ENCODE data around the gene KCTD11.
A peak's percentile ranks its signal among the peaks of the same experiment; 100 is the strongest.

DNA sequence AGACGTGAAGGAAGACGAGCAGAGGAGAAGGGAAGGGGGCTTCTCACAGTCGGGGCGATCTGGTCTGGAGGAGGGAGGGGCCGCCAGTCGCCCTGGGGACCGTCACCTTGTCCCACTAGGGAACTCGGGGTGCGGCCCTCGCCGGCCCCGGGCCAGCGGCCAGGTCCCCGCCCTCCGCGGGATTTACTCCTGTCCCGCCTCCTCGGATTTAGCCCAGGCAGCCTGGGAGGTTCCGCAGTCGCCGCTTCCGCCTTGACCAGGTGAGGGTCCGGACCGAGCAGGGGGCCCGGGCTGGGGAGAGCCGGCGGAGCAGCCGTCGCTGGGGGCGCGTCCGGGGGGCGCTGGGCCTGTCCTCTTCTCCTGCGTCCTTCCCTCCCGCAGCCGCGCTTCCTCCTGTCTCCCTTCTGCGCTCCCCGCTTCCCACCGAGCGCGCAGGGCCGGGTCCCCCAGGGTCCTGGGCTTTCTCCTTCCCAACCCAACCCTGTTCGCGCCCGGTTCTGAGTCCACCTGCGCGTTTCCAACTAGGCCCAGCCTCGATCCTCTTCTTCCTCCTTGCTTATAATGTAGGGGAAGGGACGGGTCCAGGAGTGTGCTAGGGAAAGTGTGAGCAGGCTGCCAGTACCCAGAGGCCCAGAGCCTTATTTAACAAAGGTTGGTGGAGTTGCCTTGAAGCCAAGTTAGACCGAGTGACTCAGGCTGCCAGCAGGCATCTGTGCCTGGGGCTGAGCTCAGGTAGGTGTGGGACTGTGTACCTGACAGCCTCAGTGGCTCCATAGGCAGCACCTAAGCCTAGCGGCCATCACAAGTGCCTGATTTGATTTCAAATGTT is 29.1 kb downstream of the KCTD11 start, which contains the start of gene TNK1:
- TF ChIP-seq, protein P1, sequence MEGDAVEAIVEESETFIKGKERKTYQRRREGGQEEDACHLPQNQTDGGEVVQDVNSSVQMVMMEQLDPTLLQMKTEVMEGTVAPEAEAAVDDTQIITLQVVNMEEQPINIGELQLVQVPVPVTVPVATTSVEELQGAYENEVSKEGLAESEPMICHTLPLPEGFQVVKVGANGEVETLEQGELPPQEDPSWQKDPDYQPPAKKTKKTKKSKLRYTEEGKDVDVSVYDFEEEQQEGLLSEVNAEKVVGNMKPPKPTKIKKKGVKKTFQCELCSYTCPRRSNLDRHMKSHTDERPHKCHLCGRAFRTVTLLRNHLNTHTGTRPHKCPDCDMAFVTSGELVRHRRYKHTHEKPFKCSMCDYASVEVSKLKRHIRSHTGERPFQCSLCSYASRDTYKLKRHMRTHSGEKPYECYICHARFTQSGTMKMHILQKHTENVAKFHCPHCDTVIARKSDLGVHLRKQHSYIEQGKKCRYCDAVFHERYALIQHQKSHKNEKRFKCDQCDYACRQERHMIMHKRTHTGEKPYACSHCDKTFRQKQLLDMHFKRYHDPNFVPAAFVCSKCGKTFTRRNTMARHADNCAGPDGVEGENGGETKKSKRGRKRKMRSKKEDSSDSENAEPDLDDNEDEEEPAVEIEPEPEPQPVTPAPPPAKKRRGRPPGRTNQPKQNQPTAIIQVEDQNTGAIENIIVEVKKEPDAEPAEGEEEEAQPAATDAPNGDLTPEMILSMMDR (conservative IDR thresholded peaks at IDR 0.05; ENCODE audit: low read depth in 2 of 2) = no peak
- TF ChIP-seq CREB1 (CRISPR knock-in tag; IDR thresholded peaks at IDR 0.05; ENCODE audit: low read depth) (no peak), POLR2AphosphoS5 (IDR thresholded peaks at IDR 0.05; ENCODE audit: low read depth) (peak; percentile 78)
